Trophoblast cell (in vitro differentiated cells and primary cell): ENCODE results near the gene ARAF.

Source experiments
- DNase-seq, 2 donors: peaks; one replicate each; pipeline ENCODE4 v3.0.0-alpha.2; 2016
- H2AFZ ChIP-seq: 2 replicates; pipeline ENCODE4 v1.6.1; 2013; ENCODE audit warnings: low read length, moderate library complexity, mild to moderate bottlenecking; ENCODE audit not compliant: insufficient read depth, poor library complexity
- H2AK5ac ChIP-seq: 2 replicates; pipeline ENCODE4 v1.6.1; 2013; ENCODE audit warnings: mild to moderate bottlenecking, low read length
- H2BK120ac ChIP-seq: 2 replicates; pipeline ENCODE4 v1.6.1; 2013; ENCODE audit warnings: low read length, mild to moderate bottlenecking, moderate library complexity; ENCODE audit not compliant: insufficient read depth, poor library complexity
- H2BK12ac ChIP-seq: 2 replicates; pipeline ENCODE4 v1.6.1; 2013; ENCODE audit warnings: mild to moderate bottlenecking, low read length, moderate library complexity
- H2BK5ac ChIP-seq: 2 replicates; pipeline ENCODE4 v1.6.1; 2013; ENCODE audit warnings: low read length, low read depth, moderate library complexity, mild to moderate bottlenecking; ENCODE audit not compliant: poor library complexity
- H3K14ac ChIP-seq: 2 replicates; pipeline ENCODE4 v1.6.1; 2013; ENCODE audit warnings: mild to moderate bottlenecking, low read length
- H3K18ac ChIP-seq: 2 replicates; pipeline ENCODE4 v1.6.1; 2013; ENCODE audit warnings: mild to moderate bottlenecking, low read length
- H3K23ac ChIP-seq: 2 replicates; pipeline ENCODE4 v1.6.1; 2013; ENCODE audit warnings: low read length
- H3K27ac ChIP-seq: 2 replicates; pipeline ENCODE4 v1.5.1; 2013; ENCODE audit warnings: low read depth, mild to moderate bottlenecking, inconsistent platforms, low read length, moderate library complexity
- H3K27me3 ChIP-seq: 2 replicates; pipeline ENCODE4 v1.6.1; 2013; ENCODE audit warnings: inconsistent platforms, mild to moderate bottlenecking, low read length, moderate library complexity; ENCODE audit not compliant: insufficient read depth
- H3K36me3 ChIP-seq, 2 experiments: 1 replicate in 1 of 2; 2 replicates in 1 of 2; pipeline ENCODE4 v1.6.1; 2013; ENCODE audit warnings: low read length in 2 of 2, mild to moderate bottlenecking in 2 of 2, moderate library complexity in 1 of 2; ENCODE audit not compliant: insufficient read depth in 2 of 2, control insufficient read depth in 1 of 2
- H3K4ac ChIP-seq: 2 replicates; pipeline ENCODE4 v1.6.1; 2013; ENCODE audit warnings: low read depth, mild to moderate bottlenecking, low read length, moderate library complexity
- H3K4me1 ChIP-seq, 2 experiments: 1 replicate in 1 of 2; 2 replicates in 1 of 2; pipeline ENCODE4 v1.6.1; 2013; ENCODE audit warnings: low read length in 2 of 2, mild to moderate bottlenecking in 2 of 2, moderate library complexity in 1 of 2; ENCODE audit not compliant: insufficient read depth in 2 of 2, control insufficient read depth in 1 of 2
- H3K4me2 ChIP-seq: 2 replicates; pipeline ENCODE4 v1.6.1; 2013; ENCODE audit warnings: inconsistent platforms, mild to moderate bottlenecking, low read length, moderate library complexity
- H3K4me3 ChIP-seq: 2 replicates; pipeline ENCODE4 v1.5.1; 2013; ENCODE audit warnings: mild to moderate bottlenecking, low read depth, low read length, inconsistent platforms
- H3K79me1 ChIP-seq: one replicate; pipeline ENCODE4 v1.6.1; 2013; ENCODE audit warnings: low read length
- H3K79me2 ChIP-seq: 2 replicates; pipeline ENCODE4 v1.6.1; 2013; ENCODE audit warnings: low read length, mild to moderate bottlenecking; ENCODE audit not compliant: control insufficient read depth, insufficient read depth, poor library complexity
- H3K9ac ChIP-seq: 2 replicates; pipeline ENCODE4 v1.6.1; 2013; ENCODE audit warnings: mild to moderate bottlenecking, low read length
- H3K9me3 ChIP-seq: 2 replicates; pipeline ENCODE4 v1.6.1; 2013; ENCODE audit warnings: low read depth, mild to moderate bottlenecking, control low read depth, inconsistent platforms, low read length; ENCODE audit not compliant: insufficient read depth
- H4K12ac ChIP-seq: 2 replicates; pipeline ENCODE4 v1.6.1; 2013; ENCODE audit warnings: low read depth, mild to moderate bottlenecking, low read length, moderate library complexity
- H4K8ac ChIP-seq: 2 replicates; pipeline ENCODE4 v1.6.1; 2013; ENCODE audit warnings: low read depth, mild to moderate bottlenecking, low read length, moderate library complexity
- H4K91ac ChIP-seq: one replicate; pipeline ENCODE4 v1.6.1; 2013; ENCODE audit warnings: low read depth, mild to moderate bottlenecking, low read length, moderate library complexity
- WGBS: extraction: QIAGEN DNeasy Blood & Tissue Kit; methylation state at CpG from one replicate; pipeline ENCODE4 v1.1.7; 2013; ENCODE audit warnings: missing lambda C conversion rate; ENCODE audit not compliant: insufficient read length, insufficient coverage; ENCODE audit errors: extremely low coverage; 5-methylcytosine and 5-hydroxymethylcytosine counted together

Gene ARAF

DNA sequence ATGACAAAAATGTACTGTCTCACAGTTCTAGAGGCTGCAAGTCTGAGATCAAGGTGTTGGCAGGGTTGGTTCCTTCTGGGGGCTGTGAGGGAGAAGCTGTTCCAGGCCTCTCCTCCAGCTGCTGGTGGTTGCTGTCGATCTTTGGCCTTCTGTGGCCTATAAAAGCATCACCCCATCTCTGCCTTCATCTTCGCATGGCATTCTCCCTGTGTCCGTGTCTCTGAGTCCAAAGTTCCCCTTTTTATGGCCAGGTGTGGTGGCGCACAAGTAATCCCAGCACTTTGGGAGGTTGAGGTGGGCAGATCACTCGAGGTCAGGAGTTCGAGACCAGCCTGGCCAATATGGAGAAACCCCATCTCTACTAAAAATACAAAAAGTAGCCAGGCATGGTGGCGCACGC is 31.5 kb upstream of the ARAF start:
- Histone ChIP-seq H2BK5ac (no peak overlapping the region), H3K4me3 (no peak overlapping the region), H2BK120ac (no peak overlapping the region), H4K91ac (no peak overlapping the region), H3K9me3 (no peaks in the 10 kb centered on the region), H2AK5ac (no peak overlapping the region), H3K79me2 (no peaks in the 10 kb centered on the region), H3K23ac (no peak overlapping the region), H3K27me3 (no peaks in the 10 kb centered on the region), H3K14ac (no peak overlapping the region), H4K12ac (no peak overlapping the region), H3K36me3 (no peaks in the 10 kb centered on the region), H2BK12ac (no peak overlapping the region), H3K4ac (no peak overlapping the region), H3K79me1 (no peaks in the 10 kb centered on the region), H3K27ac (no peak overlapping the region), H2AFZ (no peak overlapping the region), H3K4me2 (no peak overlapping the region), H3K4me1 (no peaks in the 10 kb centered on the region), H3K18ac (no peak overlapping the region), H4K8ac (no peak overlapping the region), H3K9ac (no peak overlapping the region)
- no CpG with 5 or more reads among the region's 8 CpGs for WGBS
- DNase-seq, result no peak

GRCh38 chrX:47530049-47530448 is 31.0 kb upstream of the ARAF start:
- no peaks in the 10 kb centered on the region for H3K9me3 ChIP-seq
- H3K79me1 ChIP-seq, result no peaks in the 10 kb centered on the region
- H3K36me3 ChIP-seq, result no peaks in the 10 kb centered on the region
- H3K14ac ChIP-seq, result no peak overlapping the region
- H3K4ac ChIP-seq, result no peak overlapping the region
- no peak overlapping the region for H3K18ac ChIP-seq
- no peaks in the 10 kb centered on the region for H3K27me3 ChIP-seq
- no peak overlapping the region for H2BK5ac ChIP-seq
- H3K23ac ChIP-seq, result no peak overlapping the region
- no peak overlapping the region for H3K4me2 ChIP-seq
- H2AFZ ChIP-seq, result no peak overlapping the region
- H2BK120ac ChIP-seq, result no peak overlapping the region
- no peak overlapping the region for H3K27ac ChIP-seq
- no peaks in the 10 kb centered on the region for H3K79me2 ChIP-seq
- H3K4me1 ChIP-seq, result no peaks in the 10 kb centered on the region
- H3K4me3 ChIP-seq, result no peak overlapping the region
- no peak overlapping the region for H2BK12ac ChIP-seq
- no peak overlapping the region for H2AK5ac ChIP-seq
- DNase-seq, result no peak
- WGBS, result no CpG with 5 or more reads among the region's 6 CpGs
- H4K8ac ChIP-seq, result no peak overlapping the region
- H4K91ac ChIP-seq, result no peak overlapping the region
- H3K9ac ChIP-seq, result no peak overlapping the region
- no peak overlapping the region for H4K12ac ChIP-seq

DNA sequence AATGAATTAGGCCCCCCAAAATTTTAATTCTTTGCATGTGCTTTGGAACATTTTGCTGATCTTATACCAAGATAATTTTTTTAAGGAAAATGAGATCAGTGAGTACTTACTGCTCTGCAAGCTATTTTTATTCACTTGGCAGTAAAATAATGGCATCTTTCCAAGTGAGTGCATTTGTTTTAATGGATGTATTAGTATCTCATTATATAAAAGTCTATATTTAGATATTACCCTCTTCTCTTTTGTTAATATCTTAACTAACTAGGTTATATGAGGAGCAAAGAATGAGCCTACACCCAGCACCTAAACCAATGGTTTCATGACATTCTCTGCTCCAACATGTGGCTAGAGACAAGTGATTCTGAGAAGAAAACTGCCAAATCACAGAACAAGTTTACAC is 21.1 kb upstream of the ARAF start:
- Histone ChIP-seq H3K23ac (no peak overlapping the region), H2BK12ac (no peak overlapping the region), H3K4me1 (no peaks in the 10 kb centered on the region), H4K12ac (no peak overlapping the region), H2AK5ac (no peak overlapping the region), H3K79me2 (no peaks in the 10 kb centered on the region), H3K4me3 (no peak overlapping the region), H2BK120ac (no peak overlapping the region), H3K9me3 (no peaks in the 10 kb centered on the region), H2AFZ (no peak overlapping the region), H3K14ac (no peak overlapping the region), H3K27me3 (no peaks in the 10 kb centered on the region), H3K4me2 (no peak overlapping the region), H3K79me1 (peaks cover 2% of the 10 kb centered on the region), H3K36me3 (no peaks in the 10 kb centered on the region), H2BK5ac (no peak overlapping the region), H3K4ac (no peak overlapping the region), H4K91ac (no peak overlapping the region), H3K27ac (no peak overlapping the region), H3K18ac (no peak overlapping the region), H4K8ac (no peak overlapping the region), H3K9ac (no peak overlapping the region)
- DNase-seq, result no peak

DNA sequence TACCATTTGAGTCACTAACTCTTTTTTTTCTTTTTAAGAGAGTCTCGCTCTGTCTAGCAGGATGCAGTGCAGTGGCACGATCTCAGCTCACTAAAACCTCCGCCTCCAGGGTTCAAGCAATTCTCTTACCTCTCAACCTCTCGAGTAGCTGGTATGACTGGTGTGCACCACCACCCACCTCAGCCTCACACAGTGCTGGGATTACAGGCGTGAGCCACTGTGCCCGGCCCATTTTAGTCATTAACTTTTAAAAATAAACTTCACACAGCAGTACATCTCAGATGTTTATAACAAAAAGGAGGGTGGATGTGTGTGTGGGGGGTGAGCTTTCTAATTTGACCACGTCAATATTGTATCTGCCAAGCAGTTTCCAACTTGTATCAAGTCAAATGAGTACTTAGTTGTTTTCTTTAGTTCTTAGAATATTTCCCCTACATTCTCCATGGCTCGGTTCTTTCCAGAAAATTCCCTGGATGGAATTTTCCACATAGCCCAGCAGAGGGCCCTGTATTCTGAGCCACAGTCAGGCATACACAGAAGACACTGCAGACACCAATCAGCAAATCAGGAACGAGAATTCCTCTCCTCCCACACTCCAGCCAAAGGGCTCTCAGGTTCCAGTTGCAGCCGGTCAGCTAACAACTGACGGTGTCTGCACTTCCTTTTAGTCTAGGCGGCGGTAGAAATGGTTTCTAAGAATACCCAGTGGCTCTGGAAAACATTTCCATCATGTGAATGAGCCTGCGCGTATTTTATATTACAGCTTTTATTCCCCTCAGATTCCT is 20.1 kb upstream of the ARAF start:
- DNase-seq, result peak; percentile 56 to 75
- Histone ChIP-seq H2BK120ac (peak overlapping the region; percentile 60), H4K91ac (peak overlapping the region; percentile 73), H3K27ac (no peak overlapping the region), H3K18ac (peak overlapping the region; percentile 71), H3K36me3 (no peaks in the 10 kb centered on the region), H3K4ac (no peak overlapping the region), H2BK5ac (peak overlapping the region; percentile 40), H3K4me2 (no peak overlapping the region), H3K9ac (no peak overlapping the region), H3K79me2 (no peaks in the 10 kb centered on the region), H3K79me1 (peaks cover 2% of the 10 kb centered on the region), H4K12ac (peak overlapping the region; percentile 75), H3K23ac (no peak overlapping the region), H2AFZ (peak overlapping the region; percentile 87), H3K27me3 (no peaks in the 10 kb centered on the region), H4K8ac (peak overlapping the region; percentile 84), H2AK5ac (peak overlapping the region; percentile 29), H3K4me1 (no peaks in the 10 kb centered on the region), H3K9me3 (no peaks in the 10 kb centered on the region), H3K14ac (peak overlapping the region; percentile 44), H3K4me3 (no peak overlapping the region), H2BK12ac (peak overlapping the region; percentile 76)
- no CpG with 5 or more reads among the region's 15 CpGs for WGBS
